ENCODE measurements around the gene CCL19. TPM values are rescaled to one million over a fixed set of nuclear protein-coding genes. Genes with fewer than 3 reads are reported as not detected.

The CCL19 gene
- total RNA-seq, 1 experiment from 2014 or later, result not detected

DNA sequence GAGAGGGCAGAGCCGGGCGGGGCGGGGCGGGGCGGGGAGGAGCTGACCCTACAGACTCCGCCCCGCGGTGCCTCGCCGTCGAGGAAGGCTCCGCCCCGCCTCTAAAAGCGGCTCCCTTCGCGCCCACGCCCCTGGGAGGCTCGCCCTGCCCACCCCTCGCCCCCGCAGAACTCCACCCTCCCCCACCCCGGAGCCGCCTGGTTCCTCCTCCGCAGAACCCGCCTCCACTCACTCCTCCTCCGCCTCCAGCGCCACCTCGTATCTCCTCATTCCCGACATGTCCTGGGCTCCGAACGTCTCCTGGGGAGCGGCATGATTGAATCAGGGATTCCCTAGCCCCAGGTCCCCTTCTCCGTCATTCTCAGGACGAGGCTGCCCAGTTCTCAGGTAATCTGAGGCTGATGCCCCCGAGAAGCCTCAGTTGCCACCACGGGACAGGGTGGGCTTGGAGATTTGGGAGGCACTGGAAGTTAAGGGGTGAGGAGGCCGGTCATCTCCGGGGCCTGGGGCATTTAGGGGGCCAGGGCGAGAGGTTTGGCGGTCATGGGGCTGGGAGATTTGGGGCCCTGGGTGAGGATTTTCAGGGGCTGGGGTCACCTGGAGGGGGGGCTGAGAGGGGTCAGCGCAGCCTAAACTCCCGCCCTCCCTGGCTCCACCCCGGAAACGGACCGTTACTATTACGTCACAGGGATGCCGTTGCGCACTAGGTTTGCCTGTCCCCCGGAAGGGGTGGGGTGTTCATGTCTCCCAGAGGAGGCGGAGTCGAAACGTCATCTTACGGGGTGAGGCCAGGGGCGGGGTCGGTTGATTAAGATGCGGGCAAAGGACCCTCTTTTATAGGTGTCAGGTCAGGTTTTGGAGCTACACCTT, 25.5 kb downstream of the CCL19 start:
- Mint-ChIP-seq H3K4me1 (peaks cover 9% of the 10 kb centered on the region), H3K9me3 (peaks cover 19% of the 10 kb centered on the region), H3K27me3 (ENCODE audit: low read depth) (peaks cover 13% of the 10 kb centered on the region), H3K27ac (peak overlapping the region; percentile 97), H3K4me3 (peak overlapping the region; percentile 94), H3K36me3 (peaks cover 24% of the 10 kb centered on the region)
- ATAC-seq (peak; percentile 82), DNase-seq (ENCODE audit: low spot score) (peak; percentile 94)
- CTCF ChIA-PET, result interaction anchor here (0.6 to 4.0 kb wide), 21 partner anchors 9 to 980 kb away, joined by 3 to 65 read pairs (median 5); partner anchors contain the start of genes ARID3C, DCTN3, GALT and IL11RA
- POLR2A ChIA-PET, result interaction anchor here (1.0 to 1.9 kb wide), 4 partner anchors 9 to 28 kb away, joined by 3 to 11 read pairs (median 6); partner anchors contain the start of genes GALT and SIGMAR1
- TF ChIP-seq ZNF121 (CRISPR knock-in tag; IDR thresholded peaks at IDR 0.05), result no peak
- peak; percentile 71; the same call in 1 of the 2 replicates for TF ChIP-seq FOXP1 (CRISPR knock-in tag; IDR thresholded peaks at IDR 0.05; ENCODE audit: borderline replicate concordance)
- TF ChIP-seq ATF2 (CRISPR knock-in tag; IDR thresholded peaks at IDR 0.05; ENCODE audit: borderline replicate concordance, low read depth), result no peak
- TF ChIP-seq, protein P1, sequence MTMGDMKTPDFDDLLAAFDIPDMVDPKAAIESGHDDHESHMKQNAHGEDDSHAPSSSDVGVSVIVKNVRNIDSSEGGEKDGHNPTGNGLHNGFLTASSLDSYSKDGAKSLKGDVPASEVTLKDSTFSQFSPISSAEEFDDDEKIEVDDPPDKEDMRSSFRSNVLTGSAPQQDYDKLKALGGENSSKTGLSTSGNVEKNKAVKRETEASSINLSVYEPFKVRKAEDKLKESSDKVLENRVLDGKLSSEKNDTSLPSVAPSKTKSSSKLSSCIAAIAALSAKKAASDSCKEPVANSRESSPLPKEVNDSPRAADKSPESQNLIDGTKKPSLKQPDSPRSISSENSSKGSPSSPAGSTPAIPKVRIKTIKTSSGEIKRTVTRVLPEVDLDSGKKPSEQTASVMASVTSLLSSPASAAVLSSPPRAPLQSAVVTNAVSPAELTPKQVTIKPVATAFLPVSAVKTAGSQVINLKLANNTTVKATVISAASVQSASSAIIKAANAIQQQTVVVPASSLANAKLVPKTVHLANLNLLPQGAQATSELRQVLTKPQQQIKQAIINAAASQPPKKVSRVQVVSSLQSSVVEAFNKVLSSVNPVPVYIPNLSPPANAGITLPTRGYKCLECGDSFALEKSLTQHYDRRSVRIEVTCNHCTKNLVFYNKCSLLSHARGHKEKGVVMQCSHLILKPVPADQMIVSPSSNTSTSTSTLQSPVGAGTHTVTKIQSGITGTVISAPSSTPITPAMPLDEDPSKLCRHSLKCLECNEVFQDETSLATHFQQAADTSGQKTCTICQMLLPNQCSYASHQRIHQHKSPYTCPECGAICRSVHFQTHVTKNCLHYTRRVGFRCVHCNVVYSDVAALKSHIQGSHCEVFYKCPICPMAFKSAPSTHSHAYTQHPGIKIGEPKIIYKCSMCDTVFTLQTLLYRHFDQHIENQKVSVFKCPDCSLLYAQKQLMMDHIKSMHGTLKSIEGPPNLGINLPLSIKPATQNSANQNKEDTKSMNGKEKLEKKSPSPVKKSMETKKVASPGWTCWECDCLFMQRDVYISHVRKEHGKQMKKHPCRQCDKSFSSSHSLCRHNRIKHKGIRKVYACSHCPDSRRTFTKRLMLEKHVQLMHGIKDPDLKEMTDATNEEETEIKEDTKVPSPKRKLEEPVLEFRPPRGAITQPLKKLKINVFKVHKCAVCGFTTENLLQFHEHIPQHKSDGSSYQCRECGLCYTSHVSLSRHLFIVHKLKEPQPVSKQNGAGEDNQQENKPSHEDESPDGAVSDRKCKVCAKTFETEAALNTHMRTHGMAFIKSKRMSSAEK (CRISPR knock-in tag; IDR thresholded peaks at IDR 0.05; ENCODE audit: borderline replicate concordance), result no peak
- TF ChIP-seq MXD4 (CRISPR knock-in tag; IDR thresholded peaks at IDR 0.05; ENCODE audit: borderline replicate concordance), result no peak
- no peak for TF ChIP-seq ZMAT4 (CRISPR knock-in tag; IDR thresholded peaks at IDR 0.05)
- no peak for TF ChIP-seq ESRRA (CRISPR knock-in tag; IDR thresholded peaks at IDR 0.05; ENCODE audit: borderline replicate concordance)
- no peak for TF ChIP-seq OVOL2 (CRISPR knock-in tag; IDR thresholded peaks at IDR 0.05; ENCODE audit: borderline replicate concordance)
- TF ChIP-seq MYBL2 (CRISPR knock-in tag; IDR thresholded peaks at IDR 0.05), result 0 out of 2 replicates have a peak, but pooled peaks have one; percentile 71
- no peak for TF ChIP-seq E2F4 (CRISPR knock-in tag; IDR thresholded peaks at IDR 0.05; ENCODE audit: borderline replicate concordance, low read depth)
- TF ChIP-seq ZNF219 (CRISPR knock-in tag; IDR thresholded peaks at IDR 0.05; ENCODE audit: borderline replicate concordance), result no peak
- TF ChIP-seq CDX4 (CRISPR knock-in tag; IDR thresholded peaks at IDR 0.05; ENCODE audit: borderline replicate concordance), result no peak
- TF ChIP-seq USF2 (CRISPR knock-in tag; IDR thresholded peaks at IDR 0.05), result 0 out of 2 replicates have a peak, but pooled peaks have one; percentile 8
- TF ChIP-seq KAT7 (CRISPR knock-in tag; IDR thresholded peaks at IDR 0.05; ENCODE audit: borderline replicate concordance), result no peak
- TF ChIP-seq, protein P2, sequence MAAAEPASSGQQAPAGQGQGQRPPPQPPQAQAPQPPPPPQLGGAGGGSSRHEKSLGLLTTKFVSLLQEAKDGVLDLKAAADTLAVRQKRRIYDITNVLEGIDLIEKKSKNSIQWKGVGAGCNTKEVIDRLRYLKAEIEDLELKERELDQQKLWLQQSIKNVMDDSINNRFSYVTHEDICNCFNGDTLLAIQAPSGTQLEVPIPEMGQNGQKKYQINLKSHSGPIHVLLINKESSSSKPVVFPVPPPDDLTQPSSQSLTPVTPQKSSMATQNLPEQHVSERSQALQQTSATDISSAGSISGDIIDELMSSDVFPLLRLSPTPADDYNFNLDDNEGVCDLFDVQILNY (CRISPR knock-in tag; IDR thresholded peaks at IDR 0.05), result 0 out of 2 replicates have a peak, but pooled peaks have one; percentile 20
- TF ChIP-seq IRF1 (CRISPR knock-in tag; IDR thresholded peaks at IDR 0.05), result no peak
- TF ChIP-seq ZBTB21 (CRISPR knock-in tag; IDR thresholded peaks at IDR 0.05; ENCODE audit: borderline replicate concordance), result peak; percentile 99
- 0 out of 2 replicates have a peak, but pooled peaks have one; percentile 47 for TF ChIP-seq TP53 (CRISPR knock-in tag; IDR thresholded peaks at IDR 0.05)
- no peak for TF ChIP-seq ZNF671 (CRISPR knock-in tag; IDR thresholded peaks at IDR 0.05)
- TF ChIP-seq, protein P3, sequence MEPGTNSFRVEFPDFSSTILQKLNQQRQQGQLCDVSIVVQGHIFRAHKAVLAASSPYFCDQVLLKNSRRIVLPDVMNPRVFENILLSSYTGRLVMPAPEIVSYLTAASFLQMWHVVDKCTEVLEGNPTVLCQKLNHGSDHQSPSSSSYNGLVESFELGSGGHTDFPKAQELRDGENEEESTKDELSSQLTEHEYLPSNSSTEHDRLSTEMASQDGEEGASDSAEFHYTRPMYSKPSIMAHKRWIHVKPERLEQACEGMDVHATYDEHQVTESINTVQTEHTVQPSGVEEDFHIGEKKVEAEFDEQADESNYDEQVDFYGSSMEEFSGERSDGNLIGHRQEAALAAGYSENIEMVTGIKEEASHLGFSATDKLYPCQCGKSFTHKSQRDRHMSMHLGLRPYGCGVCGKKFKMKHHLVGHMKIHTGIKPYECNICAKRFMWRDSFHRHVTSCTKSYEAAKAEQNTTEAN (CRISPR knock-in tag; IDR thresholded peaks at IDR 0.05), result no peak
- no peak for TF ChIP-seq FOXJ3 (CRISPR knock-in tag; IDR thresholded peaks at IDR 0.05; ENCODE audit: borderline replicate concordance)

Data from WTC11 (cell line).